AG04450 (cell line): ENCODE measurements around the gene ARHGAP24. TPM values are rescaled to one million over a fixed set of nuclear protein-coding genes. Genes with fewer than 3 reads are reported as not detected.
"Not testable (repeated sequence)": the region's sequence is repeated elsewhere in the genome, so short reads cannot be mapped to it uniquely, and the experiment has no call there.

Source experiments
- CTCF ChIA-PET: fragments of 300-600, 350-600 bp; formaldehyde crosslinking; extraction: SDS; loops from one replicate; lab custom pipeline; 2022; ENCODE audit warnings: antibody characterized with exemption, inconsistent platforms; lab: Charles Lee
- POLR2A ChIA-PET: fragments of 350-600 bp; formaldehyde crosslinking; extraction: SDS; loops from one replicate; lab custom pipeline; 2021; ENCODE audit warnings: antibody characterized with exemption, inconsistent platforms; lab: Yijun Ruan, JAX
- DNase-seq: peaks from one replicate; pipeline ENCODE4 v3.0.0-alpha.2; 2011; ENCODE audit warnings: low read depth, low spot score
- H3K27ac ChIP-seq: one replicate; pipeline ENCODE4 v1.5.1; 2012; ENCODE audit warnings: low read depth, low read length, control low read depth
- H3K27me3 ChIP-seq: one replicate; pipeline ENCODE4 v1.6.0; 2012; ENCODE audit warnings: low read length; ENCODE audit not compliant: control insufficient read depth, insufficient read depth
- H3K4me3 ChIP-seq: 2 replicates; pipeline ENCODE4 v1.5.1; 2011; ENCODE audit warnings: mild to moderate bottlenecking, low read depth, low read length, control low read depth
- H3K9me3 ChIP-seq: 2 replicates; pipeline ENCODE4 v1.5.1; 2012; ENCODE audit warnings: low read length; ENCODE audit not compliant: control insufficient read depth, insufficient read depth
- CTCF ChIP-seq: IDR thresholded peaks from 2 replicates; pipeline ENCODE4 v1.5.1; 2011; ENCODE audit warnings: low read depth, low read length, control low read depth, inconsistent platforms
- polyA plus RNA-seq: library from polyadenylated mRNA; depleted of rRNA; stranded (reverse); fragments of >200 nt; gene quantifications from 2 replicates; pipeline ENCODE4 v1.2.3, GENCODE V29; 2011

Gene ARHGAP24
- polyA plus RNA-seq, 1 experiment, result 16.8 TPM

DNA sequence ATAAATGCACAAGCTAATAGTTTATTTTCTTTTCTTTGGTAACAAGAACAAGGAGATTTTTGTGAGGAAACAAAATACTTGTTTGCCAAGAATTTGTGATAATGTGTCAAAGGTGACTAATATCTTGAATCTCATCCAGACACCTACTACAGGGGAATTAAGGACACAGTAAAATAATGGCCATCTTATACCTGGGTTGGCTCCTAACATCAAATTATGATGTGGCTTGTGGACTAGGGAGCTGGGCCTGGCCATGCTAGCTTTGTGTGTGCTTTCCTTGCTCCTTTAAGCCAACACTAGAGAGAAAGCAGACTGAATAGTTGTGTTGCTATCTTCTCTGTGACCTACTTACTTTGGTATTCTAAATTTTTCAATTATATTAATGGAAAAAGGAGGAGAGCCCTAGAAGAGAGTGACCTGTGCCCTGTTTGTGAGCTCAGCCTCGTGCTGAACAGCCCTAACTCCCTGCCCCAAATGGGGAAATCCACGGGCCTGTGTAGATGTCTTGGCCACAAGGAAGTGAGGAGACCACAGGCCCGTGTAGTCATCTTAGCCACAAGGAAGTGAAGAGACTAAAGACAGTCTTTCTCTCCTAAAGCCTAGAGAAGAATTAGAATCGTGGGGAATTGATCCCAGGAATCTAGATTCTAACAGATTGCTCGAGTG is 23.3 kb downstream of the ARHGAP24 start:
- H3K27ac ChIP-seq, result no peak overlapping the region
- ChIA-PET CTCF (no interaction called here), POLR2A (no interaction called here)
- DNase-seq, result no peak
- H3K4me3 ChIP-seq, result no peak overlapping the region
- no peak for TF ChIP-seq CTCF
- H3K27me3 ChIP-seq, result no peaks in the 10 kb centered on the region
- no peaks in the 10 kb centered on the region for H3K9me3 ChIP-seq

- no peaks in the 10 kb centered on the region for H3K9me3 ChIP-seq
- no peak overlapping the region for H3K27ac ChIP-seq
- DNase-seq, result no peak
- ChIA-PET POLR2A (no interaction called here), CTCF (no interaction called here)
- TF ChIP-seq CTCF, result no peak
- no peak overlapping the region for H3K4me3 ChIP-seq
- H3K27me3 ChIP-seq, result no peaks in the 10 kb centered on the region
These were observed 24.6 kb downstream of the ARHGAP24 start for GRCh38 chr4:85499573-85499972.

DNA sequence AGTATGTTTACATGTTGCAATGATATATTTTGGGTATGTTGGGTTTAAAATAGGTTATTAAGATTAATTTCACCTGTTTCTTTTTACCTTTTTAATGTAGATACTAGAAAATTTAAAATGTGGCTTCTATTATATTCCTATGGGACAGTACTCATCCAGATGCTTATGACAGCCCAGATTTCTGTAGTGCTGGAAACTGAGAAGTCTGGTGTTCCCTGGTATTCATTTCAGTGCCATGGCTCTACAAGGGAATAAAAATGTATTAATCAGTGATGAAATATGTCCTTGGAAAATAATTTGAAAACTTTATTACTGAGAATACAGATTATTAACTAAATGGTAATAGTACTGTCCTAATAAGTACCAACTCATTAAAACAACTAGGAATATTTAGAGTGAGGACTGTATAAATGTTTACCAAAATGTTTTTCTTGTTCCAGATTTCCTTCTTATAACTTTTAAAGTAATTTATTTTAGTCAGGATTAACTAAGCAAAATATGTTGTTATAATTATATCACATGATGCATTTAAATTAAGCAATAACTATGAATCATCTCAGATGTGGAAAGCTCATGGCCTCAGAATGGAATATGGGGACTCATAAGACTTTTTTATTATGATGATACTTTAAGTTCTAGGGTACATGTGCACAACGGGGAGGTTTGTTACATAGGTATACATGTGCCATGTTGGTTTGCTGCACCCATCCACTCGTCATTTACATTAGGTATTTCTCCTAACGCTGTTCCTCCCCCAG is 25.3 kb downstream of the ARHGAP24 start:
- ChIA-PET POLR2A (no interaction called here), CTCF (no interaction called here)
- Histone ChIP-seq H3K4me3 (no peak overlapping the region), H3K27ac (no peak overlapping the region), H3K27me3 (no peaks in the 10 kb centered on the region), H3K9me3 (no peaks in the 10 kb centered on the region)
- no peak for DNase-seq
- no peak for TF ChIP-seq CTCF

- POLR2A ChIA-PET, H3K27me3 ChIP-seq, H3K27ac ChIP-seq, H3K4me3 ChIP-seq, DNase-seq, CTCF ChIA-PET, H3K9me3 ChIP-seq: not testable (repeated sequence)
These were observed 26.2 kb downstream of the ARHGAP24 start for GRCh38 chr4:85501145-85501544.

DNA sequence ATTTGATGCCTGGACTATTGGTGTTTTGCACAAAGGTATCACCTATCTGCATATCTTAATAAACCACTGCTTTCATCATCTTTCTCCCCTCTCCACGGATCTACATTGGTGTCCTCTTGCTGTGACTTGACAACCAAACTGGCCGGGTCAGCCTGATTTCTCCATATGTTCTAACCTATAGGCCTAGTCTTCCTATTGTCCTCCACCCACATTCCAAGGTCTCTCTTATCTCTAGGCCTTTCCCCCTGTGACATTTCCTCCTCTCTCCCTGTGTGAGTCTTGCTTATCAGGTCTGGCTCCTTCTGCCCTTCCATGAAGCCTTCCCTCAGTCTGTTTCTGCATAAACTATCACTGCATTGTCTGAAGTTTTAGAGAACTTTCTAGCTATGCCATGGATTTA is 33.7 kb downstream of the ARHGAP24 start:
- CTCF ChIA-PET, result no interaction called here
- no peak for TF ChIP-seq CTCF
- DNase-seq, result no peak

More for the DNA sequence above, 33.7 kb downstream of the ARHGAP24 start:
- Histone ChIP-seq H3K9me3 (no peaks in the 10 kb centered on the region), H3K4me3 (no peak overlapping the region), H3K27me3 (no peaks in the 10 kb centered on the region), H3K27ac (no peak overlapping the region)
- POLR2A ChIA-PET, result no interaction called here
